ENCODE measurements around the gene PRRT3.

PRRT3 gene

DNA sequence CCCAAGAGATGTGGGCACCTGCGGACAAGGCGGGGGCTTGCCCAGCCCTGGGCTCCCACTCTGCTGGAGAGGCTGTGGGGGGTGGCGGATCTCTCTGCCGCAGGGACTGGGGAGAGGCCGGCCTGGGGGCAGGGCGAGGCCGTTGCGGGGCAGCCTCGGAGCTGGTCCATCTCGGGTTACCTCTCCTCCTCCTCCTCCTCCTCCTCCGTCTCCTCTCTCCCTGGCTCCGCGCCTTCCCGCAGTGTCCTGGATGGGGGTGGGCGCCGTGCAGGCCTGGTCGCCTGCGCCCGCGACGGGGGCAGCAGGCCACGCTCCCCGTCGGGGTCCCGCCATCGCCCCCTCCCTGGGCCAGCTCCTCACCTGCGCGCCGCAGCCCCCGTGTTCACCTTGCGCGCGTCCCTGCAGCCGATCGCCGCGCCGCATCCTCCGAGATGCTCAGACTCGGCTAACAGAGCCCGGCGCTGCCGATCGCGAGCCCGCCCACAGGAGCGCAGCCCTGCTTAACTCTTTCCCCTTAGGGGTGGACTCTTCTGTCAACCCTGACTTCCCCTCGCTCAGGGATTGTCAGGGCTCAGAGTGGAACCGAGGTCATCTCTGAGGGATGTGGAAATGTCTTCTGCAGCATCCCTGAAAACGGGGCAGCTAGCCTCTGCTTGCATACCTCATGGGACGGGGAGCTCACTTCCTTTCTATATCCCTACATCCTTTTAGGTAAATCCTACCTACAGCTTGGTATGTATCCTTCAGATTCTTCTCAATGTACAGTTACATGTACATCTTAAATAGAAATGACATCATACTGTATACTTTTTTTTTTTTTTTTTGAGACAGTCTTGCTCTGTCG lies at the start of gene PRRT3:
PRRT3 (minus strand) TSS at position 447 of the 844 bp plus-strand sequence. CDS start 2,293 bp downstream, outside the sequence.
- peak; percentile 60 for DNase-seq (ENCODE audit: low read depth)

- no peak for DNase-seq (ENCODE audit: low read depth)
Measured at GRCh38 chr3:10000686-10001085, 48.5 kb upstream of the PRRT3 start.

DNA sequence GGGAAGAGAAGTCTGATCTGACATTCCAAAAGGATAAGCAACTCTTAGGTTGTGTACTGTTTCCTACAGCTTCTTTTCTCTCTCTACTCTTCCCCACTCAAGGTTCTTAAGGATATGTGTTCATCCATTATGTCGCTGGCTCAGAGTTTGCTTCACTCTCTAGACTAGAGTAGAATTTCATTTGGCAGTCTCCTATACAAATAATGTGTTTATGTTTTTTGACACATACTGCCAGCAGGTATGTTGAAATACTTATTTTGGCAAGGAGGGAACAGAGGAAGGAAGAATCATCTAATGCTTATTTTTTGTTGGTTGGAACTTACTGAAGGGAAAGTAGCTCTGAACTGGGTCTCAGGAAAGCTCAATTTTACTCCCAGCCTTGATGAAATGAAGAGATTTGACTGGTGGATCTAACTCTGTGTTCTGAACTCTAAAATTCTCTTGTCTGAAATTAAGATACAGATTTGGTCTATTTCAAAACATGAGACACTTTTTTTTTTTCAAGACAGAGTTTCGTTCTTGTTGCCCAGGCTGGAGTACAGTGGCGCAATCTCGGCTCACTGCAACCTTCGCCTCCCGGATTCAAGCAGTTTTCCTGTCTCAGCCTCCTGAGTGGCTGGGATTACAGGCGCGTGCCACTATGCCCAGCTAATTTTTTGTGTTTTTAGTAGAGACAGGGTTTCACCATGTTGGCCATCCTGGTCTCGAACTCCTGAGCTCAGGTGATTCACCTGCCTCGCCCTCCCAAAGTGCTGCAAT lies 42.1 kb upstream of the PRRT3 start:
- DNase-seq (ENCODE audit: low read depth), result peak; percentile 90

GRCh38 chr3:9986230-9986725 lies 34.1 kb upstream of the PRRT3 start:
- no peak for DNase-seq (ENCODE audit: low read depth)

- DNase-seq (ENCODE audit: low read depth), result no peak
Measured at GRCh38 chr3:9980251-9980650, 28.0 kb upstream of the PRRT3 start.

- DNase-seq (ENCODE audit: low read depth), result no peak
Measured at GRCh38 chr3:9978710-9979305, 26.6 kb upstream of the PRRT3 start.

- peak; percentile 99 for DNase-seq (ENCODE audit: low read depth)
Measured at GRCh38 chr3:9976721-9977709, 24.8 kb upstream of the PRRT3 start.

DNA sequence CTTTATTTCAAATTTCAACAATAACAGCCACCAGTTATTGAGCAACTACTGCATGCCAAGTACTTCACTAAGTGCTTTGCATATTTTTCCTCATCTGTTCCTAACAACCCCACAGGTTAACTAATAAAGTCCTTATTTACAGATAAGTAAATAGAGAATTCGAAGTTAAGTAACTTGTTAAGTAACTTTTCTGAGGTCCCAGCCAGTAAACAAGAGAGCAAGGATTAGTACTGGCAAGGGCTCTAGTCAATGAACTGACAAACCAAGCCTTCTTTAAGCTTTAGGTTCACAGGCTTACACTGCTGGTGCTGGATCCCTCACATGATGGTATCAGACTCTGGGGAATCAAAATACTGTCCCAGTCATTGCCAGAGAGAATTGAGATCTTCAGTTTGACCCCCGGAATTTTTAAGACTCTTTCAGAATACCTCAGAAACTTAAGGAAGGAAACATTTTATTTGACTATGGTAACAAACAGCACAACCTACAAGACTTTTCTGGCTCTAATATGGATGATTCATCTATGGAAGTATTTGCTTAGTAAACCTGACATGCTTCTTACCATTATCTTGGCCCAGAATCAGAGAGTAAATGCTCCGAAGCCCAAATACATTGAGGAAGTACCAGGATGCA lies 17.9 kb upstream of the PRRT3 start:
- peak; percentile 81 for DNase-seq (ENCODE audit: low read depth)

GRCh38 chr3:9969632-9970019 lies 17.4 kb upstream of the PRRT3 start:
- DNase-seq (ENCODE audit: low read depth), result no peak

DNA sequence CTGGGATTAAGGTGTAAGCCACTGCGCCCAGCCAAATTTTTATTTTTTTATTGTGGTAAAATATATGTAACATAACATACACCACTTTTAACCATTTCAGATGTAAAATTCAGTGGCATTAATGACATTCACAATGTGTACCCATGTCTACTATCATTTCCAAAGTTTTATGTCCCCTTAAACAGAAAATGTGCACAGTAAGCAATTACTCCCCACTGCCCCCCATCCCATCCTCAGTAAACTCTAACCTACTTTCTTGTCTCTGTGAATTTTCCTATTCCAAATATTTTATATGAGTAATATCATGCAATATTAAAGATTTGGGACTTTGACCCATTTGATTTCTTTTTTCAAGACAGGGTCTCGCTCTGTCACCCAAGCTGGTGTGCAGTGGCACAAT lies 14.6 kb upstream of the PRRT3 start:
- DNase-seq (ENCODE audit: low read depth), result no peak

- no peak for DNase-seq (ENCODE audit: low read depth)
Measured at GRCh38 chr3:9965200-9965875, 13.1 kb upstream of the PRRT3 start.

GRCh38 chr3:9957214-9957613 lies 5.0 kb upstream of the PRRT3 start:
- peak; percentile 41 for DNase-seq (ENCODE audit: low read depth)

DNA sequence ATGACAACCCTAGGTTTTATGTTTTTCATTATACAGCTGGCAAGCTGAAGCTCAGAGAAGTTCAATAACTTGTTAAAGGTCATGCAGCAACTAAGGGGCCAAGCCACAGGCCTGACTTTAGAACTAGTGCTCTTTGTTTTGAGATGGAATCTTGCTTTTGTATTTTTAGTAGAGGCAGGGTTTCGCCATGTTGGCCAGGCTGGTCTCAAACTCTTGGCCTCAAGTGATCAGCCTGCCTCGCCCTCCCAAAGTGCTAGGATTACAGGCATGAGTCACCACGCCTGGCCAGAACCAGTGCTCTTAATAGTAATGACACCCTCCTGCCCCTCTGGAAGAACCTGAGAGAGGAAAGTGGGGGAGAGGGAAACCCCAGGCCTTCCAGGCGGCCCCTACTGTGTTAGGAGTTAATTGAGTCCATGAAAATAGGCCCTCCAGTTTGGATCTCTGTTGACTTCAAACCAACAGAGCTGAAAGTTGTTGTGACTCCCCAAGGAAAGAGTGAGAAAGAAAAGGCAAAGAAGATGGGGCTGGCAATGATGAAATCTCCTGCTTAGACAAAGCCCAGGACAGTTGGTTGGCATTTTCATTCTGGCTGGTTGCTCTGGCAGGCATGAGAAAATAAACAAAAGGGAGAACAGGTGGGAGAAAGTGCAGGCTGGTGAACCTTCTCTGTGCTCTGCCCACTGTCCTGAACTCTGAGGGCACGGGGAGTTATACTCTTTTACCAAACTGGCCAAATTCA lies 3.6 kb upstream of the PRRT3 start:
- peak; percentile 14 for DNase-seq (ENCODE audit: low read depth)

DNA sequence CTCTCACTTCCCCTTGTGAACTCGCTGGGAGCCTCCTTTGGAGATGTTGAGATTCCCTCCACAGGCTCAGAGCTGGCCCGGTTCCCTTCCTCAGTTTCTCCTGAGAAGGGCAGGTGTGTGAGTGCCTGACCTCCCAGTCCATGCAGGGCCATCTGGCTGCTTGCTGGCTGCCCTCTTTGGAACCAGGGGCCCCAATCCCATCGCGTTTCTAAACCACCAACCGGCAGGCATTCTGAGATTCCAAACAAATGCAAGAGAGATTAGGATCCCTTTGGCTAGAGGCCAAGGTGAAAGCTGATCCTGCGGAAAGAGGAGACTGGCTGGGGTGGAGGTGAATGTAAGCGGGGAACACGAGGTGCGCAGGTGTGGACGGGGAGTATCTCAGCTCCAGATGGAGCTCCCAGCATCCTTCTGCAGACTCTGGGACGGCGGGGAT lies 2.9 kb upstream of the PRRT3 start:
- peak; percentile 21 for DNase-seq (ENCODE audit: low read depth)

DNA sequence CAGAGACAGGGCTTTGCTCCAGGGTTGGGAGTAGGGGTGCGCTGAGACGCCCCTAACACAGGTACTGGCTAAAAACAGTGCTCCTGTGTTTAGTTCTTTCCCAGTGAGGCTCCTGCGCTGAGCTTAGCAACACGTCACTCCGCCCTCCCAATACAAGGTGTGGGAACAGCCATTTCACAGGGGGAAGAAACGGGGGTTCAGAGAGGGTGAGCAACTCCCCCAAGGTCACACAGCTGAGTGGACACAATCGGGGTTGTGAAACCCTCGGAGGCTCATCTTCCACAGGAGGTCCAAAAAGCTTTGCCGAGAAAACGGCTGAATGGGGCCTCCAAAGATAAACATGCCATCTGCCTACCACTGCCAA lies 628 bp downstream of the PRRT3 start:
- peak; percentile 11 for DNase-seq (ENCODE audit: low read depth)

DNA sequence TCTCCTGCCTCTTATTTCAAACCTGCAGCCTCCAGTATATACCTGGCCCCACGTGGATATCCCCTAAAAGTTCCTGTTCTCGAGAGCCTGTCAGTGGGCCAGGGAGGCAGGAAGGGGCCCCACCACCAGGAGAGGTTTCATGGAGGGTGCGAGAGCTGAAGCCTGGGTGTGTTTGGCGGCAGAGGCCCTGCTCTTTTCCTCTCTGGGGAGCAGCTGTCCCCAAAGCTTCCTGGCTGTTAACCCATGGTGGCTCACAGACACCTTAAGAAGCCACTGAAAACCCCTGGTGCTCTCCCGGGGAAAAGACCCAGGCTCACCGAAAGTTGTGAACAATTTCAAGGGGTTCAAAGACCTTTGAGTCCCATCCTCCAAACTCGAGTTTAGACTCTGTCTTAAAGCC lies 1.1 kb downstream of the PRRT3 start:
- DNase-seq (ENCODE audit: low read depth), result no peak

DNA sequence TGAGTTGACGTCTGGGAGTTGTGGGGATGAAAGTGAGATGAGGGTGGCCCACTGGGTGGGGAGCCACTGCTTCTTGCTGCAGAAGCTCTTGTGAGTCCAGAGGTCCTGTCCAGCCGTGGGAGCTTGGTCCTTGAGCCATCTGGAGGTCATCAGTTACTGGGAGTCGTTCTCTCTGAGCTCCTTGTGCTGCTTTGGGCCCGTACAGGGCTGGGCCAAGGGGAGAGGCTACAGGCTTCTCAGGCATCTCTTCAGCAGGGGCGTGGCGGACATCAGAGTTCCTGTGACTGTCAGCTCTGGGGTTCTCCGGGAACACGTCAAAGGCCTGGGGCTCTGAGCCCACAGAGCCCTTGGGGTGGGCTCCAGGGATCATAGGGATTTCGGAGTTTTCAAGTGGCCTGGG lies 2.6 kb downstream of the PRRT3 start:
- no peak for DNase-seq (ENCODE audit: low read depth)

- no peak for DNase-seq (ENCODE audit: low read depth)
Measured at GRCh38 chr3:9949115-9949514, 3.1 kb downstream of the PRRT3 start.

- DNase-seq (ENCODE audit: low read depth), result no peak
Measured at GRCh38 chr3:9948586-9948985, 3.6 kb downstream of the PRRT3 start.
